GM12878 (cell line): ENCODE measurements around the gene PTGDR2. TPM values are rescaled to one million over a fixed set of nuclear protein-coding genes. Genes with fewer than 3 reads are reported as not detected.

Experiments used
- ATAC-seq: fragments of 200-7000 bp; cut with Tn5 transposase; 3 replicates; pipeline ENCODE4 v1.9.1; 2020; ENCODE audit warnings: mild to moderate bottlenecking, moderate library complexity
- BruUV-seq: library from RNA; stranded (reverse); fragments of 400-500 nt; replicated peaks from 2 replicates; lab custom pipeline; 2021; lab: Mats Ljungman, UMichigan
- CTCF ChIA-PET: fragments of 300-600 bp; sonication (Branson Sonifier 250); formaldehyde crosslinking; extraction: SDS; loops from one replicate; lab custom pipeline; 2021; ENCODE audit warnings: inconsistent platforms; lab: Yijun Ruan, JAX
- POLR2A ChIA-PET: fragments of 350-600 bp; formaldehyde crosslinking; extraction: SDS; loops from one replicate; lab custom pipeline; 2021; ENCODE audit warnings: inconsistent platforms; lab: Charles Lee
- RAD21 ChIA-PET: fragments of 300-600 bp; sonication (Branson Sonifier 250); formaldehyde crosslinking; loops from one replicate; lab custom pipeline; 2023; ENCODE audit warnings: antibody characterized with exemption; ENCODE audit not compliant: unreplicated experiment; lab: Charles Lee
- SMC1A ChIA-PET: fragments of 300-600 bp; sonication (Branson Sonifier 250); formaldehyde crosslinking; loops from one replicate; lab custom pipeline; 2023; ENCODE audit not compliant: unreplicated experiment, uncharacterized antibody; lab: Charles Lee
- DNase-seq: peaks from one replicate; pipeline ENCODE4 v3.0.0-alpha.2; 2011; ENCODE audit warnings: low read depth, low spot score
- FAIRE-seq: peaks from 3 replicates; lab custom pipeline; 2011; peaks lifted over from hg19 to GRCh38; lab: Jason Lieb, UNC
- H2AFZ ChIP-seq: 2 replicates; pipeline ENCODE4 v1.6.0; 2011; ENCODE audit warnings: low read depth, low read length, control low read depth; ENCODE audit not compliant: control insufficient read depth
- H3K27ac ChIP-seq: 2 replicates; pipeline ENCODE4 v1.5.1; 2011; ENCODE audit warnings: control low read depth; ENCODE audit not compliant: control insufficient read depth, insufficient read depth
- H3K27me3 ChIP-seq, 2 experiments: replicated peaks in 1 of 2; 2 replicates each; pipeline versions ENCODE4 v1.6.0 to v1.6.1; 2011; ENCODE audit warnings: low read length in 1 of 2; ENCODE audit not compliant: control insufficient read depth in 2 of 2, insufficient read depth in 2 of 2
- H3K36me3 ChIP-seq, 2 experiments: 2 replicates each; pipeline ENCODE4 v1.5.1; 2011; ENCODE audit warnings: low read length in 1 of 2; ENCODE audit not compliant: control insufficient read depth in 2 of 2, insufficient read depth in 2 of 2
- H3K4me1 ChIP-seq: 2 replicates; pipeline ENCODE4 v1.6.1; 2011; ENCODE audit warnings: mild to moderate bottlenecking, low read length, moderate library complexity, mixed read lengths; ENCODE audit not compliant: control insufficient read depth, insufficient read depth
- H3K4me2 ChIP-seq: 2 replicates; pipeline ENCODE4 v1.6.0; 2011; ENCODE audit warnings: control low read depth; ENCODE audit not compliant: control insufficient read depth, insufficient read depth
- H3K4me3 ChIP-seq: fragments of 200-600 bp; sonication (generic); 2 replicates; pipeline ENCODE4 v1.5.1; 2016
- H3K79me2 ChIP-seq: 2 replicates; pipeline ENCODE4 v1.6.0; 2011; ENCODE audit warnings: low read length; ENCODE audit not compliant: control insufficient read depth, insufficient read depth
- H3K9ac ChIP-seq: 2 replicates; pipeline ENCODE4 v1.8.0; 2011; ENCODE audit warnings: low read length, control low read depth, mixed read lengths; ENCODE audit not compliant: control insufficient read depth, insufficient read depth
- H3K9me3 ChIP-seq: replicated peaks from 3 replicates; pipeline ENCODE4 v1.5.1; 2011; ENCODE audit warnings: mild to moderate bottlenecking, low read length; ENCODE audit not compliant: control insufficient read depth, insufficient read depth
- H4K20me1 ChIP-seq: 2 replicates; pipeline ENCODE4 v1.6.0; 2011; ENCODE audit not compliant: control insufficient read depth, insufficient read depth
- BCL11A ChIP-seq: IDR thresholded peaks from 2 replicates; pipeline ENCODE4 v1.6.1; 2011; ENCODE audit warnings: low read depth, low read length
- BMI1 ChIP-seq: fragments of 450-650 bp; IDR thresholded peaks from 2 replicates; pipeline ENCODE4 v1.6.1; 2016; ENCODE audit warnings: mild to moderate bottlenecking, moderate library complexity, borderline replicate concordance
- CUX1 ChIP-seq: IDR thresholded peaks from 2 replicates; pipeline ENCODE4 v1.6.1; 2012; ENCODE audit warnings: improper control_type of control experiment, low read depth, low read length; ENCODE audit not compliant: insufficient replicate concordance
- FOS ChIP-seq: IDR thresholded peaks from 3 replicates; pipeline ENCODE4 v1.6.1; 2011; ENCODE audit warnings: borderline replicate concordance; ENCODE audit not compliant: insufficient read length; ENCODE audit errors: extremely low read depth
- HDAC6 ChIP-seq: fragments of 200-600 bp; sonication (generic); IDR thresholded peaks from one replicate; pipeline ENCODE4 v1.8.0; 2017; ENCODE audit warnings: antibody characterized with exemption; ENCODE audit not compliant: unreplicated experiment
- IKZF1 ChIP-seq: fragments of 450-650 bp; conservative IDR thresholded peaks from 2 replicates; pipeline ENCODE4 v1.6.1; 2017; ENCODE audit warnings: antibody characterized with exemption, mild to moderate bottlenecking
- MTA3 ChIP-seq: IDR thresholded peaks from 2 replicates; pipeline ENCODE4 v1.6.1; 2012; ENCODE audit warnings: low read length, inconsistent platforms, borderline replicate concordance
- NBN ChIP-seq: fragments of 450-650 bp; IDR thresholded peaks from 2 replicates; pipeline ENCODE4 v1.6.1; 2016
- NFXL1 ChIP-seq: fragments of 450-650 bp; IDR thresholded peaks from 2 replicates; pipeline ENCODE4 v1.6.1; 2017; ENCODE audit warnings: antibody characterized with exemption, mild to moderate bottlenecking, borderline replicate concordance
- POLR2AphosphoS2 ChIP-seq: IDR thresholded peaks from 2 replicates; pipeline ENCODE4 v1.6.1; 2011; ENCODE audit warnings: low read depth, mild to moderate bottlenecking, low read length, improper control_type of control experiment, moderate library complexity
- RAD51 ChIP-seq: fragments of 450-650 bp; IDR thresholded peaks from 2 replicates; pipeline ENCODE4 v1.6.1; 2016; ENCODE audit warnings: moderate library complexity, mild to moderate bottlenecking, inconsistent platforms
- SMAD1 ChIP-seq: fragments of 450-650 bp; IDR thresholded peaks from 2 replicates; pipeline ENCODE4 v1.6.1; 2018; ENCODE audit warnings: mild to moderate bottlenecking, low read depth; ENCODE audit not compliant: partially characterized antibody
- SMAD5 ChIP-seq: IDR thresholded peaks from 2 replicates; pipeline ENCODE4 v1.6.1; 2016; ENCODE audit warnings: antibody characterized with exemption, low read depth
- SP1 ChIP-seq: IDR thresholded peaks from one replicate; pipeline ENCODE4 v1.6.1; 2011; ENCODE audit warnings: low read depth, low read length
- USF2 ChIP-seq: IDR thresholded peaks from 2 replicates; pipeline ENCODE4 v1.6.1; 2011; ENCODE audit warnings: low read depth, low read length, improper control_type of control experiment, borderline replicate concordance
- ZBTB11 ChIP-seq: fragments of 450-650 bp; formaldehyde crosslinking; IDR thresholded peaks from 2 replicates; pipeline ENCODE4 v1.5.0; 2022; ENCODE audit warnings: mild to moderate bottlenecking, missing genetic modification characterization
- WGBS: methylation state at CpG from one replicate; pipeline ENCODE4 v1.1.6; 2016; ENCODE audit warnings: low lambda C conversion rate; ENCODE audit not compliant: insufficient replicate concordance, insufficient coverage; ENCODE audit errors: missing lambda C conversion rate; 5-methylcytosine and 5-hydroxymethylcytosine counted together
- in situ Hi-C: fragments of 300-500 bp; cut with MboI; formaldehyde crosslinking; loops from 9 replicates; pipeline ENCODE4 v1.14.3; 2018; ENCODE audit warnings: mixed read lengths
- intact Hi-C: fragments of 100-400 bp; cut with micrococcal nuclease; formaldehyde crosslinking; loops from one replicate; pipeline ENCODE4 v1.14.2; 2022; ENCODE audit not compliant: unreplicated experiment
- polyA plus RNA-seq, 11 experiments: library from polyadenylated mRNA; depleted of rRNA in 4 of 11; unstranded in 6 of 11; stranded (reverse) in 5 of 11; fragments of >200 nt; fragmentation: Nextera tagmentation in 4 of 11; fragmentation: Illumina TruSeq in 1 of 11; extraction: Ambion mirVana in 4 of 11; extraction: Trizol in 1 of 11; gene quantifications; 1 replicate in 1 of 11; 2 replicates in 10 of 11; pipeline versions ENCODE4 v1.2.1 to v1.2.3, GENCODE V29; 2011 to 2016; ENCODE audit warnings: inconsistent platforms in 2 of 11, missing spikeins in 2 of 11, low read depth in 1 of 11
- total RNA-seq, 4 experiments: library from RNA; depleted of rRNA in 3 of 4; stranded (reverse); fragments of >200 nt in 3 of 4; fragmentation: Illumina TruSeq in 1 of 4; extraction: Trizol in 1 of 4; gene quantifications; 2 replicates each; pipeline versions ENCODE4 v1.2.1 to v1.2.3, GENCODE V29; 2013 to 2021

PTGDR2 gene
- total and polyA plus RNA-seq, 10 of the 15 experiments (the other 5 are each of a cell fraction or from before 2014, with no cell fraction given) = 0.01 to 0.28 (median 0.15) TPM; not detected in 6

GRCh38 chr11:60897496-60897895, 41.7 kb upstream of the PTGDR2 start:
- intact Hi-C loops = loop anchor here (5.0 kb wide), 1 partner anchor 195 kb away; no protein-coding TSS in a partner anchor

More at GRCh38 chr11:60897496-60897895, 41.7 kb upstream of the PTGDR2 start:
- FAIRE-seq (no peak), ATAC-seq (no peak)
- H3K79me2 ChIP-seq = no peaks in the 10 kb centered on the region
- RAD21 ChIA-PET = interaction anchor here (1.1 kb wide), 1 partner anchor 31 kb away, joined by 3 read pairs; no protein-coding TSS in a partner anchor
- peaks cover 4% of the 10 kb centered on the region; the same call in 1 of the 2 replicates for H4K20me1 ChIP-seq
- no peak overlapping the region for H2AFZ ChIP-seq
- POLR2A ChIA-PET = interaction anchor here (1.0 kb wide), 1 partner anchor 21 kb away, joined by 3 read pairs; no protein-coding TSS in a partner anchor
- CTCF ChIA-PET = interaction anchor here (1.0 to 11.5 kb wide), 4 partner anchors 9 to 67 kb away, joined by 5 to 135 read pairs (median 28); no protein-coding TSS in a partner anchor
- no peak overlapping the region for H3K4me2 ChIP-seq
- H3K9me3 ChIP-seq = no peaks in the 10 kb centered on the region
- TF ChIP-seq SP1 (no peak), POLR2AphosphoS2 (no peak), SMAD1 (no peak), BMI1 (no peak), IKZF1 (no peak), NBN (no peak), SMAD5 (no peak), USF2 (no peak), HDAC6 (no peak), RAD51 (no peak), CUX1 (no peak), ZBTB11 (CRISPR knock-in tag) (no peak), NFXL1 (no peak), MTA3 (no peak), FOS (no peak), BCL11A (no peak)
- TF ChIP-seq, all 136 proteins: peak for 0
- H3K9ac ChIP-seq = no peak overlapping the region
- BruUV-seq = no TSS peak
- in situ Hi-C loops = loop anchor here (5.0 kb wide), 1 partner anchor 60 kb away; no protein-coding TSS in a partner anchor
- peaks cover 24 to 54% of the 10 kb centered on the region in 2 experiments for H3K36me3 ChIP-seq
- no peak for DNase-seq
- no peak overlapping the region for H3K27ac ChIP-seq
- SMC1A ChIA-PET = interaction anchor here (1.9 kb wide), 1 partner anchor 66 kb away, joined by 9 read pairs; no protein-coding TSS in a partner anchor
- WGBS = 99% methylated on average over 4 of the region's 4 CpGs
- no peak overlapping the region for H3K4me3 ChIP-seq
- no peaks in the 10 kb centered on the region for H3K27me3 ChIP-seq
- no peaks in the 10 kb centered on the region; the same call in 1 of the 2 replicates for H3K4me1 ChIP-seq
